K562 (cell line): ENCODE results near the gene ARHGEF4. TPM values are rescaled to one million over a fixed set of nuclear protein-coding genes. Genes with fewer than 3 reads are reported as not detected.

ENCODE experiments used
- ATAC-seq: fragments of 200-7000 bp; cut with Tn5 transposase; 3 replicates; pipeline ENCODE4 v1.9.1; 2020; ENCODE audit warnings: moderate library complexity
- BruUV-seq: library from RNA; stranded (reverse); fragments of 400-500 nt; replicated peaks from 2 replicates; lab custom pipeline; 2021; lab: Mats Ljungman, UMichigan
- CTCF ChIA-PET: fragments of 300-600 bp; formaldehyde crosslinking; extraction: SDS; loops from one replicate; lab custom pipeline; 2021; ENCODE audit warnings: low intra/inter-chr PET ratio; lab: Yijun Ruan, JAX
- POLR2A ChIA-PET: fragments of 300-600, 350-650 bp; sonication (Branson Sonifier 250); formaldehyde crosslinking; extraction: SDS; loops from one replicate; lab custom pipeline; 2021; ENCODE audit warnings: antibody characterized with exemption, inconsistent platforms; lab: Yijun Ruan, JAX
- DNase-seq, 4 experiments: peaks; one replicate each; pipeline versions ENCODE4 v3.0.0 to v3.0.0-alpha.2; 2011 to 2018; ENCODE audit warnings: low spot score in 3 of 4, mixed read lengths in 3 of 4; ENCODE audit errors: extremely low read depth in 1 of 4
- FAIRE-seq: peaks from 2 replicates; lab custom pipeline; 2011; peaks lifted over from hg19 to GRCh38; lab: Jason Lieb, UNC
- H2AFZ ChIP-seq: 2 replicates; pipeline ENCODE4 v1.6.0; 2011; ENCODE audit warnings: low read depth, low read length, control low read depth, inconsistent platforms
- H3K27ac ChIP-seq: fragments of 200-600 bp; 3 replicates; pipeline ENCODE4 v1.8.0; 2011; ENCODE audit warnings: low read depth, mild to moderate bottlenecking, control low read depth, inconsistent platforms, low read length, moderate library complexity, mixed read lengths; ENCODE audit errors: extremely low read depth
- H3K27me3 ChIP-seq, 2 experiments: fragments of 300-600 bp in 1 of 2; 2 replicates in 1 of 2; 3 replicates in 1 of 2; pipeline versions ENCODE4 v1.6.0 to v1.8.0; 2011; ENCODE audit warnings: inconsistent platforms in 2 of 2, low read length in 2 of 2, mild to moderate bottlenecking in 1 of 2, mixed read lengths in 1 of 2, moderate library complexity in 1 of 2; ENCODE audit not compliant: control insufficient read depth in 2 of 2, insufficient read depth in 2 of 2
- H3K36me3 ChIP-seq: fragments of 300-600 bp; 3 replicates; pipeline ENCODE4 v1.8.0; 2011; ENCODE audit warnings: mild to moderate bottlenecking, low read length, inconsistent platforms; ENCODE audit not compliant: control insufficient read depth, insufficient read depth
- H3K4me1 ChIP-seq, 2 experiments: fragments of 200-600 bp in 1 of 2; replicated peaks in 1 of 2; 2 replicates in 1 of 2; 3 replicates in 1 of 2; pipeline versions ENCODE4 v1.5.1 to v1.8.0; 2011; ENCODE audit warnings: inconsistent platforms in 2 of 2, low read length in 2 of 2, mild to moderate bottlenecking in 1 of 2, mixed read lengths in 1 of 2, moderate library complexity in 1 of 2; ENCODE audit not compliant: control insufficient read depth in 2 of 2, insufficient read depth in 2 of 2
- H3K4me2 ChIP-seq: 2 replicates; pipeline ENCODE4 v1.6.1; 2011; ENCODE audit warnings: low read length, control low read depth, inconsistent platforms, mixed read lengths; ENCODE audit not compliant: insufficient read depth
- H3K4me3 ChIP-seq: fragments of 200-600 bp; sonication (generic), shearing (Covaris generic); 2 replicates; pipeline ENCODE4 v1.5.1; 2016; ENCODE audit warnings: control low read depth, inconsistent platforms
- H3K79me2 ChIP-seq: fragments of 200-600 bp; 3 replicates; pipeline ENCODE4 v1.8.0; 2011; ENCODE audit warnings: low read length, inconsistent platforms; ENCODE audit not compliant: control insufficient read depth, insufficient read depth
- H3K9ac ChIP-seq, 2 experiments: 2 replicates each; pipeline versions ENCODE4 v1.6.0 to v1.6.1; 2011; ENCODE audit warnings: low read depth in 2 of 2, low read length in 2 of 2, control low read depth in 1 of 2, inconsistent platforms in 1 of 2, mild to moderate bottlenecking in 1 of 2, mixed read lengths in 1 of 2; ENCODE audit not compliant: insufficient read depth in 1 of 2
- H3K9me1 ChIP-seq: one replicate; pipeline ENCODE4 v1.6.0; 2011; ENCODE audit warnings: inconsistent platforms, mild to moderate bottlenecking, low read length, moderate library complexity; ENCODE audit not compliant: control insufficient read depth, insufficient read depth
- H3K9me3 ChIP-seq: replicated peaks from 2 replicates; pipeline ENCODE4 v1.5.1; 2011; ENCODE audit warnings: low read depth, low read length, inconsistent platforms; ENCODE audit not compliant: control insufficient read depth, insufficient read depth
- H4K20me1 ChIP-seq: replicated peaks from 2 replicates; pipeline ENCODE4 v1.6.1; 2011; ENCODE audit warnings: low read length, inconsistent platforms, mixed read lengths; ENCODE audit not compliant: control insufficient read depth, insufficient read depth
- CBFA2T3 ChIP-seq: fragments of 450-650 bp; IDR thresholded peaks from 2 replicates; pipeline ENCODE4 v1.6.1; 2017
- CEBPZ ChIP-seq: fragments of 150-350 bp; IDR thresholded peaks from 2 replicates; pipeline ENCODE4 v1.6.1; 2014; ENCODE audit warnings: low read depth, mild to moderate bottlenecking, low read length, borderline replicate concordance
- FOXA3 ChIP-seq, 2 experiments: fragments of 450-650 bp in 1 of 2; sonication (generic) in 1 of 2; formaldehyde crosslinking; IDR thresholded peaks in 1 of 2; conservative IDR thresholded peaks in 1 of 2; 2 replicates each; pipeline versions ENCODE4 v1.4.0 to v1.8.0; 2020 to 2022; ENCODE audit warnings: mild to moderate bottlenecking in 2 of 2, missing genetic modification reagents in 1 of 2
- HNRNPH1 ChIP-seq: fragments of 200-400 bp; formaldehyde crosslinking; optimal IDR thresholded peaks from 2 replicates; pipeline ENCODE3; 2017; ENCODE audit warnings: low read depth, mild to moderate bottlenecking, low read length, moderate library complexity
- HNRNPLL ChIP-seq: fragments of 200-400 bp; formaldehyde crosslinking; IDR thresholded peaks from 2 replicates; pipeline ENCODE4 v1.6.1; 2017; ENCODE audit warnings: low read length, low read depth, mild to moderate bottlenecking; ENCODE audit not compliant: poor library complexity, severe bottlenecking
- MAX ChIP-seq: sonication (generic); formaldehyde crosslinking; IDR thresholded peaks from 2 replicates; pipeline ENCODE4 v1.9.0; 2022; ENCODE audit warnings: mild to moderate bottlenecking, missing genetic modification reagents
- NFIX ChIP-seq: fragments of 250-450 bp; sonication (Bioruptor Pico); IDR thresholded peaks from 2 replicates; pipeline ENCODE4 v1.4.0; 2020; ENCODE audit warnings: low read depth, mild to moderate bottlenecking, moderate library complexity
- NONO ChIP-seq, 2 experiments: fragments of 200-400 bp in 1 of 2; fragments of 450-650 bp in 1 of 2; formaldehyde crosslinking in 1 of 2; IDR thresholded peaks; 2 replicates each; pipeline ENCODE4 v1.6.1; 2017; ENCODE audit warnings: low read depth in 2 of 2, mild to moderate bottlenecking in 2 of 2, moderate library complexity in 2 of 2, low read length in 1 of 2
- PCBP1 ChIP-seq: fragments of 200-400 bp; formaldehyde crosslinking; IDR thresholded peaks from 2 replicates; pipeline ENCODE4 v1.6.1; 2018; ENCODE audit warnings: mild to moderate bottlenecking, low read depth, low read length; ENCODE audit not compliant: poor library complexity, severe bottlenecking
- POLR2AphosphoS5 ChIP-seq: IDR thresholded peaks from 2 replicates; pipeline ENCODE4 v1.6.1; 2011; ENCODE audit warnings: mild to moderate bottlenecking, low read depth, low read length, moderate library complexity; ENCODE audit not compliant: control insufficient read depth, insufficient read depth
- POU5F1 ChIP-seq: fragments of 150-350 bp; IDR thresholded peaks from 2 replicates; pipeline ENCODE4 v1.6.1; 2014; ENCODE audit warnings: borderline replicate concordance, low read length, low read depth, mild to moderate bottlenecking; ENCODE audit not compliant: partially characterized antibody
- RBM15 ChIP-seq: fragments of 200-400 bp; formaldehyde crosslinking; IDR thresholded peaks from 2 replicates; pipeline ENCODE4 v1.6.1; 2018; ENCODE audit warnings: mild to moderate bottlenecking, low read length, moderate library complexity; ENCODE audit not compliant: insufficient read depth
- TAF9B ChIP-seq: fragments of 450-650 bp; IDR thresholded peaks from 2 replicates; pipeline ENCODE4 v1.6.1; 2018; ENCODE audit warnings: mild to moderate bottlenecking; ENCODE audit not compliant: partially characterized antibody
- ZNF347 ChIP-seq: fragments of 450-650 bp; formaldehyde crosslinking; IDR thresholded peaks from 2 replicates; pipeline ENCODE4 v1.4.0; 2020; ENCODE audit warnings: low read depth, mild to moderate bottlenecking, moderate library complexity
- ZNF41 ChIP-seq: fragments of 250-450 bp; sonication (Bioruptor Pico); conservative IDR thresholded peaks from 2 replicates; pipeline ENCODE4 v1.4.0; 2020; ENCODE audit warnings: mild to moderate bottlenecking
- ZNF431 ChIP-seq: sonication (generic); formaldehyde crosslinking; IDR thresholded peaks from 2 replicates; pipeline ENCODE4 v1.8.0; 2022; ENCODE audit warnings: mild to moderate bottlenecking, missing genetic modification reagents
- WGBS: fragments of 100-300 bp; shearing (Covaris generic); methylation state at CpG from one replicate; pipeline ENCODE4 v1.1.6; 2016; ENCODE audit warnings: low coverage, mixed read lengths; ENCODE audit not compliant: insufficient coverage; ENCODE audit errors: missing lambda C conversion rate; 5-methylcytosine and 5-hydroxymethylcytosine counted together
- in situ Hi-C: fragments of 300-500 bp; cut with MboI; formaldehyde crosslinking; loops from 4 replicates; pipeline ENCODE4 v1.15.0; 2018; ENCODE audit warnings: inconsistent platforms, mixed read lengths
- intact Hi-C: fragments of 100-400 bp; cut with micrococcal nuclease; formaldehyde crosslinking; loops from 2 replicates; pipeline ENCODE4 v1.14.2; 2022
- polyA plus RNA-seq, 8 experiments: library from polyadenylated mRNA; depleted of rRNA in 4 of 8; stranded (reverse) in 5 of 8; unstranded in 3 of 8; fragments of >200 nt; fragmentation: Nextera tagmentation in 2 of 8; fragmentation: Illumina TruSeq in 1 of 8; extraction: Ambion mirVana in 2 of 8; extraction: Trizol in 1 of 8; gene quantifications; 2 replicates each; pipeline versions ENCODE4 v1.2.1 to v1.2.3, GENCODE V29; 2011 to 2014; ENCODE audit warnings: inconsistent platforms in 1 of 8, missing spikeins in 1 of 8
- total RNA-seq, 7 experiments: library from RNA; depleted of rRNA in 6 of 7; stranded (reverse); fragments of >200 nt in 6 of 7; fragmentation: Illumina TruSeq in 2 of 7; extraction: Trizol in 2 of 7; gene quantifications; 2 replicates each; pipeline versions ENCODE4 v1.2.1 to v1.2.3, GENCODE V29; 2011 to 2021; ENCODE audit warnings: low replicate concordance in 1 of 7

Gene ARHGEF4
- total and polyA plus RNA-seq, 9 of the 15 experiments (the other 6 are each of a cell fraction or from before 2014, with no cell fraction given), result not detected

GRCh38 chr2:131035826-131036231 is 199.1 kb downstream of the ARHGEF4 start:
- H3K27me3 ChIP-seq, result peaks cover 3 to 44% of the 10 kb centered on the region in 2 experiments; a peak in 4 of 5 replicates
- FAIRE-seq, result no peak

More at GRCh38 chr2:131035826-131036231, 199.1 kb downstream of the ARHGEF4 start:
- H3K4me3 ChIP-seq, result no peak overlapping the region
- H3K4me1 ChIP-seq, result peaks cover 2 to 14% of the 10 kb centered on the region in 2 experiments; a peak in 4 of 5 replicates
- intact Hi-C loops (loop anchor here (10.0 kb wide), 1 partner anchor 1441 kb away; no protein-coding TSS in a partner anchor), in situ Hi-C loops (no loop called here)
- H2AFZ ChIP-seq, result no peak overlapping the region
- H3K9me1 ChIP-seq, result no peaks in the 10 kb centered on the region
- no peak for DNase-seq
- H3K36me3 ChIP-seq, result no peaks in the 10 kb centered on the region
- TF ChIP-seq TAF9B (no peak), ZNF41 (CRISPR knock-in tag) (no peak), NONO (IDR thresholded peaks at IDR 0.05; ENCODE audit: low read depth in 2 of 2, low read length in 1 of 2) (no peak), POU5F1 (no peak), CEBPZ (no peak), HNRNPLL (no peak), HNRNPH1 (no peak), FOXA3 (CRISPR knock-in tag; conservative IDR thresholded peaks at IDR 0.05 in 1 of 2, IDR thresholded peaks at IDR 0.05 in 1 of 2) (no peak), RBM15 (no peak), CBFA2T3 (no peak), ZNF431 (CRISPR knock-in tag) (no peak), POLR2AphosphoS5 (no peak), PCBP1 (no peak), ZNF347 (no peak), MAX (CRISPR knock-in tag) (no peak), NFIX (CRISPR knock-in tag) (no peak)
- TF ChIP-seq, all 486 proteins: peak for 0
- ChIA-PET POLR2A (no interaction called here), CTCF (no interaction called here)
- H3K79me2 ChIP-seq, result no peaks in the 10 kb centered on the region
- no peak for ATAC-seq
- H3K4me2 ChIP-seq, result no peak overlapping the region
- no peak overlapping the region for H3K27ac ChIP-seq
- no peak overlapping the region for H3K9ac ChIP-seq
- peaks cover 8% of the 10 kb centered on the region; the same call in 1 of the 2 replicates for H4K20me1 ChIP-seq
- H3K9me3 ChIP-seq, result no peaks in the 10 kb centered on the region
- no TSS peak for BruUV-seq
- 29% methylated on average over 8 of the region's 10 CpGs for WGBS
